Activated CD4-positive, alpha-beta T cell treated with anti-CD3 and anti-CD28 coated beads, Interleukin-2, amount 50 U/mL, for 4 hours (primary cell): ENCODE data around the gene LMLN.
"Not testable (repeated sequence)": the region's sequence is repeated elsewhere in the genome, so short reads cannot be mapped to it uniquely, and the experiment has no call there.

Experiments used
- DNase-seq, 2 experiments: peaks; one replicate each; pipeline ENCODE4 v3.0.0-alpha.2; 2020

The LMLN gene

DNA sequence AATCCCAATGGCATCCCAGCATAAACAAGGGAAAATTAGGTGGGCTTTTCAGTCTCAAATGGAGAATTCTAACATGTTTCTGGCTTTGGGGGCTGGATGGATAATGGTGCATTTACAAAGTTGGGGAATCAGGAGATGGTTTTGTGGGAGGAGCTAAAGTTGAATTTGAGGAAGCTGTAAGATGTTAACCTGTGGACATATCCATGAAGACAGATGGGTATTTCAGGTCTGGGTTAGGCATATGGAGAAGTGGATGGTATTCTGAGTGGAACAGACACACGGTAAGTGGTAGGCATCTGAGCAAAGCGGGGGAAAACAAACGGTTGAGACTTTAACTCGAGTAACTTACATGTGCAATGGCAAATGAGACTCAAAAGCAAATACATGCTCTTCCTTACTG is 1.7 kb upstream of the LMLN start:
- no peak for DNase-seq

DNA sequence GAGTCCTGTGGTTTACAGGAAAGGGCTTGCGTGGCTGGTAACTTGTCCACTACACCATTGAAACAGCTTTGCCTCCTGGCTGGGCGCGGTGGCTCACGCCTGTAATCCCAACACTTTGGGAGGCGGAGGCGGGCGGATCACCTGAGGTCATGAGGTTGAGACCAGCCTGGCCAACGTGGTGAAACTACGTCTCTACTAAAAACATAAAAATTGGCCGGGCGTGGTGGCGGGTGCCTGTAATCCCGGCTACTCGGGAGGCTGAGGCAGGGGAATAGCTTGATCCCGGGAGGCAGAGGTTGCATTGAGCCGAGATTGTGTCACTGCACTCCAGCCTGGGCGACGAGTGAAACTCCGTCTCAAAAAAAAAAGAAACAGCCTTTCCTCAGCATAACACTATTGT is 1.2 kb upstream of the LMLN start:
- DNase-seq = not testable (repeated sequence)

DNA sequence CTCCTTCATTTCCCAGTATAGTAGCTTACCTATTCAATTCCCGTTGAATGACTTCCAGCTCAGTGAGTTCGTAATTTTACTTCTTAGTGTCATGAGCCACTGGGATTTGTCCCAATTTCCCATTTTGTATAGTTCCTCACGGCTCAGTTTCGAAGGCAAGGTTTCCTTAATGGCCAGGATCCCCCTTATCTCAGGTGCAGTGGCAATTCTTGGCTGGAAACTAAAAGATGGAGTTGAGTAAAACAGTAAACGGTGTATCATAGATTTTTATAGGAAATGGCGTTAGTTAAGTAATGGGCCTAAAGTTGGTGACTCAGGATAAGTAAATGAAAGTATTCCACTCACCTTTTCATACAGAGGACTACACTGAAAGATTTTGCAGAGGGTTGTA is 522 bp upstream of the LMLN start:
- no peak for DNase-seq

DNA sequence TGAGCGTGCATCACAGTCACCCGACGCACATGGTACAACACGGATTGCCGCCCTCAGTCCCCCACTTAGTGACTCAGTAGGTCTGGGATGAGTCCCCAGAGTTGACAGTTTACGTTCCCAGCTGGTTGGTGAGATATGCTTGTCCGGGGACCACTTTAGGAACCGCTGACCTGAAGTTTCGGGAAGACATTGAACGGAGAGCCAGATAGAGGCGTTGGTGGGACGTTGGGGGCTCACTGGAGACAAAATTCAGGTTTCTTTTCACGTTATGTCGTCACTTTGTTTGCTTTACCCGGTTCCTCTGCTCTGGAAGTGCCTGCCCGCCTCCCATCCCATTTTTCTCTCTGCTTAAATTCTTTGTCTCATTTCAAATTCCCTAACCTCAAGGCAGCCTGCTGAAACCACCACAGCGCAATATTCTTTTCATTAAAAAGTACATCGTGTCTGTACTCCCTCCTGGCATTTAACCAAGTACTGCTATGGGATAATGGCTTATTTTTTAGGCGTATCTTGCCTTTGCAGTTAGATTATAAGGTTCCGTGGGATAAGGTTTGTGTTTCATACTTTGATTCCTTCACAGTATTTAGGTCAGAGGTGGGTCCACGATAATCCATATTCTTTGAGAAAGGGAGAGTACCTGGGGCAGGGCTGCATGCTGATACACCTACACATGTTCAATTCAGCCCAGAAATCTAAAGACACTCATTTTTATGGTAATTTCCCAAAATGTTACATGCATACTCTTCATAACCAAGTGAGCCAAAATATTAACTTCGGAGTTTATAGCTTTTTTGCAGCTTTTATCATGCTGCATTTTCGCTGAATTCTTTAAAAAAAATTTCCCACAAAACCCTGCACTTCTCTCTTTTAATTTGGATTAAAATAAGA is 921 bp downstream of the LMLN start:
- DNase-seq = no peak

DNA sequence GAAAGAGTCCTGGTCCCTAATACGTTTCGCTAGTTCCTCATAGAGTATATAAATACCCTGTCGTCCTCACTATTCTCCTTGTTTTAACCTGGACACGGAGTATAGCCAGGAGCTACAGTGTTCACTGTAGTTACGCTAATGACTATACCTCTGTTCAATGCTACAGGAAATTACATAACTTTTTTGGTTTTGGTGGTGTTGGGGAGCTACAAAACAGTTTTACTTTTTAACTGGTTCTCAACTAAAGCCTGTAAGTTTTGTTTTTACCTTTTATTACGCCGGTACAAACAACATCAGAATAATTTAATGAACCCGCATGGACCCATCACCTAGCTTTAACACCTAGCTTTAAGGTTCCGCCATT is 1.5 kb downstream of the LMLN start:
- no peak for DNase-seq

DNA sequence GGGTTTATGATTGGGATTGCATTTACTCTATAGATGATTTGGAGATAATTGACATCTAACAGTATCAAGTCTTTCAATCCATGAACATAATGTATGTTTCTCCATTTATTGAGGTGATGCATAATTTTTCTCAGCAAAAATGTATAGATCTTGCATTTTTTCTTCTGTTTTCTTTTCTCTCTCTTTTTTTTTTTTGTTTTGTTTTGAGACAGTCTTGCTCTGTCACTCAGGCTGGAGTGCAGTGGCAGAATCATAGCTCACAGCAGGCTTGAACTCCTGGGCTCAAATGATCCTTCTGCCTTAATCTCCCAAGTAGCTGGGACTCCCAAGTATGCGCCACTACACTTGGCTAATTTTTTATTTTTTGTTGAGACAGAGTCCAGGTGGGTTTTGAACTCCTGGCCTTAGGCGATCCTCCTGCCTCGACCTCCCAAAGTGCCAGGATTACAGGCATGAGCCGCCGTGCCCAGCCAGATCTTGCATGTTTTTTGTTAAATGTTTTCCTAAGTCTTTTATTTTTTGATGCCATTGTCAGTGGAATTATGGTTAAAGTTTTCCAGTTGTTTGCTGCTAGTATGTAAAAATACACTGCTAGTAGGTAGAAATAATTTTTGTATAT is 3.1 kb downstream of the LMLN start:
- no peak for DNase-seq

DNA sequence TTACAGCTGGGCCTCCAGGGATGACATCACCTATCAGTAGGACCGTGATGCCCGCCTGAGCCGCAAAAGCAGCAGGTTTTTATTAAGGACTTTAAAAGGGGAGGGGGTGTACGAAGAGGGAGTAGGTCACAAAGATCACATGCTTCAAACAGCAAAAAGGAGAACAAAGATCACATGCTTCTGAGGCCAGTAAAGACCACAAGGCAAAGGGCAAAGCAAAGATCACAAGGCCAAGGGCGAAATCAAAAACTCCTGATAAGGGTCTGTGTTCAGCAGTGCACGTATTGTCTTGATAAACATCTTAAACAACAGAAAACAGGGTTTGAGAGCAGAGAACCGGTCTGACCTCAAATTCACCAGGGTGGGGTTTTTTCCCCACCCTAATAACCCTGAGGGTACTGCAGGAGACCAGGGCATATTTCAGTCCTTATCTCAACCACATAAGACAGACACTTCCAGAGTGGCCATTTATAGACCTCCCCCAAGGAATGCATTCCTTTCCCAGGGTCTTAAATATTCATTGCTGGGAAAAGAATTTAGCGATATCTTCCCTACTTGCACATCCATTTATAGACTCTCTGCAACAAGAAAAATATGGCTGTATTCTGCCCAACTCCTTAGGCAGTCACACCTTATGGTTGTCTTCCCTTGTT is 7.4 kb downstream of the LMLN start:
- not testable (repeated sequence) for DNase-seq

DNA sequence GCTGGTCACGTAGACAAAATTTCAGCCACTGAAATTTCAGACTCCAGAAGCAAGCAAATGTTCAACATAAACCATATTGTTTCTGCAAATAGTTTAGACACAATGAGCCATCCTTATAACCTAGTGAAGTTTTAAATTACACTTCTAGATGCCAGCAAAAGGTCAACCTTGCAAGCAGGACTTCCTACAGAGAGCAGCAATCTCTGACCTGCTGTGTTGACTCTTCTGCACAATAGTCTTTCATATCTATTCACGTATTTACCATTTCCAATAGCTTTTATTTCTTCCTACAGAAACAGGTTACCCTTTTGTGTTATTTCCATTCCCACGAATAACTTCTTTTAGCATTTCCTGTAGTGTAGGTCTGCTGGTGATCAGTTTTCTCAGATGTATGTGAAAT is 10.6 kb downstream of the LMLN start:
- DNase-seq = no peak

DNA sequence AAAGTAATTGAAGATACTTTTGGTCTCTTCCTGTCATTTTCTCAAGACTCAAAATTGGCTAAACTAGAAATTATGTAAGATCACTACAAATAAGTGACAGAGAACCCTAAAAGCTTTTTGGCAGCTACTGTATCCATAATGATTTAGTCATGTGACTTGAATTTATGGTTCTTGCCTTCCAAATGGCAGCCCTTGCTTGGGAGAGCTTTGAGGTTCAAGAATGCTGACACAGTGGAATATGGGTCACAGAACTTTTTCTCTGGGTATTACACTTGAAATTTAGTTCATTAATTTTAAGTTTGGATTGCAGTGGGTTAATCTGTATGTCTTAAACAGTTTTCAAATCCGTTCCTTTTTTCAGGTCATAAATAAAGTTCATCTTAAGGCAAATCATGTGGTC is 14.0 kb downstream of the LMLN start:
- DNase-seq = no peak

DNA sequence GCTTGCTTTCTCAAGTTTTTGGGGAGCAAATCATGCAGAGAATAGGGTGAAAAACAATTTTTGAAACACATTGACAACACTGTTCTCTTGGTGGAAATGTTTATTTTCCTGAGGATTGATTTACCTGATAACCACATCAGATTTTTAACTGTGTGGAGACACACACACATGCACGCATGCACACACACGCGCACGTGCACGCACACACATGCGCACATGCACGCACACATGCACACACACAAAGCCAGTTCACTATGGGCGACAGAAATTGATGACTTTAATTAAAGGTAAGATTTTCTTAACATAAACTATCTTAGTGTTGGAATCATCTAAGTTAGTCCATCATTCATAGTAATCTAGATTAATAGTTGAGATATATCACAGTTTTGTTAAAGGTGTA is 15.3 kb downstream of the LMLN start:
- no peak for DNase-seq

DNA sequence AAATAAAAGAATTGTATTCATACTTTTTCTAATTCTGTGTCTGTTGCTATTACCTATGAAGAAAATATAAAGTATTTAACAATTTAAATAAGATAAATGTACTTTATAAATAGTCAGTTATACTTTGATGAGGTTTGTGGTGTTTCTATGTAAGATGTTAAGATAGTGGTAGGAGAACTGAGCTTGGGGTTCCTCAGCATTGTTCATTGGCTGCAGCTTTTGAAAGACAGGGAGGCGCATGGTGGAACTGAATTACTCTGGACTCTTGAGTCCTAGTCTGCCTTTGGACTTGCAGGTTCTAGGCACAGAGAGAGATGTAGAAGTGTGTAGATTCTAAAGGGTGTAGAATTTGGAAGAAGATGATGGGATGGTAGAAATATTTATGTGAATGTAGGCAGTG is 23.1 kb downstream of the LMLN start:
- no peak for DNase-seq

DNA sequence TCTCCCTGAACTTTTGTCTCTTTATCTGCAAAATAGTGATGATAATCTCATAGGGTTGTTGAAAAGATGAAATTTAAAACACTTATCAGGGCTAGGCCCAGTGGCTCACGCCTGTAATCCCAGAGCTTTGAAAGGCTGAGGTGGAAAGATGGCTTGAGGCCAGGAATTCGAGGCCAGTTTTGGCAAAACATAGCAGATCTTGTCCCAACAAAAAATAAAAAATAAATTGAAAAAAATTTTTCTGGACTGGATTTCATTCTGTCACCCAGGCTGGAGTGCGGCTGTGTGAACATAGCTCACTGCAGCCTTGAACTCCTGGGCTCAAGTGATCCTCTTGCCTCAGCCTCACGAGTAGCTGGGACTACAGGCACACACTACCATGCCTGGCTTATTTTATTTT is 29.6 kb downstream of the LMLN start:
- no peak for DNase-seq

DNA sequence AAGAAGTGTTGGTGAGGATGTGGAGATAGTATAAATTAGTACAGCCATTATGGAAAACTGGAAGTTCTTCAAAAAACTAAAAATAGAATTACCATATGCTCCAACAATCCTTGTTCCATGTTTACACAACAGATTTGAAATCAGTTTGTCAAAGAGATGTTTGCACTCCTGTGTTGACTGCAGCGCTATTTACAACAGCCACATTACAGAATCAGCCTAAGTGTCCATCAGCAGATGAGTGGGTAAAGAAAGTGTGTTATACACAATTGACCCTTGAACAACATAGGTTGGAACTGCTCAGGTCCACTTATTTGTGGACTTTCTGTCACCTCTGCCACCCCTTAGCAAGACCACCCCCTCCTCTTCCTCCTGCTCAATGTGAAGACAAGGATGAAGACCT is 34.7 kb downstream of the LMLN start:
- no peak for DNase-seq

DNA sequence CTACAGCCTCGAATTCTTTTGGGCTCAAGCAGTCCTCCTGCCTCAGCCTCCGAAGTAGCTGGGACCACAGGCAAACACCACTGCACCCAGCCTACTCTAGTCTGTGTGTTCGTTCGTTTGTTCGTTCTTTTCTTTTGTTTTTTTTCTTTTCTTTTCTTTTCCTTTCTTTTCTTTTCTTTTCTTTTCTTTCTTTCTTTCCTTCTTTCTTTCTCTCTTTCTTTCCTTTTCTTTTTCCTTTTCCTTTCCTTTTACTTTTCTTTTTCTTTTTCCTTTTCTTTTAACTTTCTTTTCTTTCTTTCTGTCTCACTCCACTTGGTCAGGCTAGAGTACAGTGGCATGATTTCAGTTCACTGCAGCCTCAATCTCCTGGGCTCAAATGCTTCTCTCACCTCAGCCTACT is 36.8 kb downstream of the LMLN start:
- DNase-seq = no peak

DNA sequence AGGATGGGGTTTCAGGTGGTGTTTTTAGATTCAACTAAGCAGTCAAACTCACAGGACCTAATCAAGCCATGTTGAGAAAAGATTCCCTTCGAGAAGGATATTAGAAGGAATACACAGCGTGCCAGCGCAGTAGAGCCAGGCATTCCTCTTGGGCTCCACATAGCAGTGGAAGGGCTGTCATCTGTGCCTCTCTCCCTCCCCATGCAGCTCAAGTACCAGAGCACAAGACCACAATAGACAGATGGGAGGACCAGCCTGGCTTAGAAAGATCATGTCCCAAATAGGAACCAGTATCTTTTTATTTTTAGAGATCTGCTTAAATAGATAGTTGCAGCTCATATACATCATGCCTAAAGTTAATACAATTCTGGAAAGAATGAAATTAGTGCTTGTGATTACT is 37.9 kb downstream of the LMLN start:
- DNase-seq = no peak

DNA sequence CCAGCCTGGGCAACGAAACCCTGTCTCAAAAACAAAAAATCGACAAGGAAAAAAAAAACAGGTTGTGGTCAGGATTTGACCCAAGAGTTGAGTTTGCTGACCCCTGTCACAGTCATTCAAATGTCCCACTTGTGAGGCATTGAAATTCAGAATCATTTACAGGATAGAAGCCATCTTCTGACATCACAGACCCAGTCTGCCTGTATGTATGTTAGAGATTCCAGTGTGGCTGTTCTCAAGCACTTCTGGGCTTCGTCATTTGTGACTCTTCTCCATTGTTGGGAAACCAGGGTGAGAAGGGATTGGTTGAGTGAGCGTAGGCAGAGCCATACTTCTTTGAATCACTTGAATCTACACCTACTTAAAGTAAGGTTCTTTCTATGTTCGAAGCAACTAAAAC is 57.1 kb downstream of the LMLN start:
- no peak for DNase-seq

DNA sequence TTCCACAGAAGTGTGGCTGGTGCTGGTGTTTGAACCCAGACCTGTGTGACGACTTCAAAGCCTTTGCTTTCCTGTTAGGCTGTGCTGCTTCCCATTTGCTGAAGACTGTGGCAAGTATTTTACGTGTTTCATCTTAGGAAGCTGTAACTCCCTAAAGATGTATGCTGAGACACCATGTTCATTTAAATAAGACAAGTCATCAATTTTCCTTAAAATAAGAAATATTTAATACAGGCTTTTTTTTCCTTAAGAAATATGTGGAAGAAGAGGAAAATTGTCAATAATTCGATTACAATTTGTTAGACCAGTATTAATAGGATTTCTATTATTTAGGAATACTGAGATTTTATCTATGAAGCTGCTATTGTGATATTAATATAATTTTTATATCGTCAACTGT is 58.4 kb downstream of the LMLN start:
- no peak for DNase-seq

DNA sequence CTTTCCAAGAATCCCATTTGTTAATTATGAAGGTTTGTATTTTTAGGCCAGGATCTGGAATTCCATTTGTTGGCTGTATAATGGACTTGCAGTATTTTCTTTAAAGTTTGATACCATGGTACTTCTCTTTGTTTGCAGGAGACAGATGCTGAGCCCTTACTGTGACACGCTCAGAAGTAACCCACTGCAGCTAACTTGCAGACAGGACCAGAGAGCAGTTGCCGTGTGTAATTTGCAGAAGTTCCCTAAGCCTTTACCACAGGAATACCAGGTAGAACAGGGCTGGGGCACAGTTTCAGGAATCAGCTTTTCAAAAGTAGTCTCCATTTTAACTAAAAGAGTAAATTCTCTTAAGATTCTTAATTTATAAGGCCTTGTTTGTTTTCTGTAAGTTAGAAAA is 59.1 kb downstream of the LMLN start:
- DNase-seq = no peak

DNA sequence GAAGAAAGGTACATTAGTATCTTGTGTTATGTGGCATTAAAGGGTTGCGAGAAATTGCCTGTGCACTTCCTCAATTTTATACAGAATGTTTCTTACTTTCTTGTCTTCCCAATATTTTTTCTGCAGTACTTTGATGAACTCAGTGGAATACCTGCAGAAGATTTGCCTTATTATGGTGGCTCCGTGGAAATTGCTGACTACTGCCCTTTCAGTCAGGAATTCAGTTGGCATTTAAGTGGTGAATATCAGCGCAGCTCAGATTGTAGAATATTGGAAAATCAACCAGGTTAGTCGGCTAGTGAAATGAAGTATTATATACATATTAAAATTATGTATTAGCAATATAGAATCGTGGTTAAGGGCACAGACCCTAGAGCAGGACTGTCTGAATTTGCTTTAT is 61.3 kb downstream of the LMLN start:
- no peak for DNase-seq

DNA sequence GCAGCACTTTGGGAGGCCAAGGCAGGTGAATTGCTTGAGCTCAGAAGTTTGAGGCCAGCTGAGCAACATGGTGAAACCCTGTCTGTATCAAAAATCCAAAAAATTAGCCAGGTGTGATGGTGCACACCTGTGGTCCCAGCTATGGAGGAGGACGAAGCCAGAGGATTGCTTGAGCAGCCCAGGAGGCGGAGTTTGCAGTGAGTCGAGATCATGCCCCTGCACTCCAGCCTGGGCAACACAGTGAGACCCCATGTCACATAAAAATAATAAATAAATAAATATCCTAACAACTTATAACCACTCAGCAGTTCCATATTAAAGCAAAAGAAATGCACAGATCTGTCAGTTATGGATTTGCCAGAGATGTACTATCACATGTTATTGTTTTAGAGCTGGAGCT is 62.6 kb downstream of the LMLN start:
- no peak for DNase-seq

DNA sequence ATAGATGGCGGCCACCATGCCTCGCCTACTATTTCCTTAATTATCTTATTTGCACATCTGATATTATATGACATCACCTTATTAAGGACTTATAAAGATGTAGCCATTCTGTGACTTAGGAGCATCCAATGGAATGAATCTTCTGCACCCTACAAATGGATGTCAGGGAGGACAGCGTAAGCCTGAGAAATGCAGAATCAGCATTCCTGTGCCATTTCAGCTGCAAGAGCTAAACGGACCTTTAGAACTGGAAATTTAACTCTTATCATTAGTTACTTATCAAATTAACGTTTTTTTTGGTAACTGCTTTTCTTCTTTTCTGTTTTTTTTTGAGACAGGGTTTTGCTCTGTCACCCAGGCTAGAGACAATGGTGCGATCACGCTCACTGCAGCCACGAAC is 65.6 kb downstream of the LMLN start:
- no peak for DNase-seq

DNA sequence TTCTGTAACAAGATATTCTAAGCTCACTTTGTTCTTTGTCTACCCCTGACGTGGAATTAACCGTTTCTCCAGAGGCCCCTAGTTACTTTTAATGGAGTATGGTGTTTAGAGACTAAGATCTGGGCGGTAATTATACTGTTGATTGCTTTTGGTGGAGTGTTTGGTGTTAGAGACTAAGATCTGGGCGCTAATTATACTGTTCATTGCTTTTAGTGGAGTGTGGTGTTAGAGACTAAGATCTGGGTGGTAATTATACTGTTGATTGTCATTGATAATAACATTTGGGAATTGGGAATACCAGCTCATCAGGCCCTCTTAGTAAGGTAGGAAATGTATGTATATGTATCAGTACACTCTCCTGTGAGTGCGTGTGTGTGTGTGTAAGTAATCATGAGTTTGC is 66.6 kb downstream of the LMLN start:
- no peak for DNase-seq

DNA sequence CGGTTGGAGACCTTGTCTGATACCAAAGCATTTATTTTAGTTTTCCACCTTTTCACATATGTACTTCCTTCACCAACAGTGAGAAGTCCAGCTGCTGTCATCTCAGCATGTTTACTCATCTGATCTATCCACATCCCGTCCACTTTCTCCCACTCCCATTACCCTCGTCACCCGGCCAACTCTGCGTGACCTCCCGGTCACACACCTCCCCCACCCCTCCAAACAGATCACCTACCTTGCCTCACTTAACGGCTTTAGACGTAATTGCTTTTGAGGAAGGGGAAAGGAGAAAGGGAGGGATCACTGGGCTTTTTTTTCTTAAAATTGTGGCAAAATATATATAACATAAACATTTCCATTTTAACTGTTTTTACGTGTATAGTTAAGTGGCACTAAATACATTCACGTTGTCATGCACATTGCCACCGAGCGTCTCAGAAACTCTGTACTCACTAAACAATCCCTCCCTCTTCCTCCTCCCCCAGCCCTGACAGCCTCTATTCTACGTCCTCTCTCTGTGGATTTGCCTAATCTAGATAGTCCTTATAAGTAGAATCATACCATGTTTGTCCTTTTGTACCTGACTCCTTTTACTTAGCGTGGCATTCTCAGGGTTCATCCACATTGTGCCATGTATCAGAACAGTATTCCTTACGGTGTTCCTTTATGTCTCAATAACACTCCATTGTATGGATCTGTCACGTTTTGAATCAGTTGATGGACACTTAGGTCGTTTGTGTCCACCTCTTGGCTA is 67.2 kb downstream of the LMLN start:
- no peak for DNase-seq
